Right renal pelvis (tissue), 4 donors: Measurements from ENCODE around the gene KRTAP10-2. TPM values are rescaled to one million over a fixed set of nuclear protein-coding genes. Genes with fewer than 3 reads are reported as not detected.
"Not testable (repeated sequence)": the region's sequence is repeated elsewhere in the genome, so short reads cannot be mapped to it uniquely, and the experiment has no call there.

Experiments
- DNase-seq, 4 donors: peaks; one replicate each; pipeline ENCODE4 v3.0.0-alpha.2; 2013; ENCODE audit warnings: low read depth in 4 of 4, low spot score in 3 of 4, missing footprints in 1 of 4
- polyA plus RNA-seq, 4 donors: library from polyadenylated mRNA; unstranded; fragments of 120-200 nt; gene quantifications; one replicate each; pipeline ENCODE4 v1.2.1, GENCODE V29; 2013; ENCODE audit not compliant: insufficient read length in 4 of 4

The KRTAP10-2 gene
- polyA plus RNA-seq, 4 donors = 0.05 TPM; not detected in 3

DNA sequence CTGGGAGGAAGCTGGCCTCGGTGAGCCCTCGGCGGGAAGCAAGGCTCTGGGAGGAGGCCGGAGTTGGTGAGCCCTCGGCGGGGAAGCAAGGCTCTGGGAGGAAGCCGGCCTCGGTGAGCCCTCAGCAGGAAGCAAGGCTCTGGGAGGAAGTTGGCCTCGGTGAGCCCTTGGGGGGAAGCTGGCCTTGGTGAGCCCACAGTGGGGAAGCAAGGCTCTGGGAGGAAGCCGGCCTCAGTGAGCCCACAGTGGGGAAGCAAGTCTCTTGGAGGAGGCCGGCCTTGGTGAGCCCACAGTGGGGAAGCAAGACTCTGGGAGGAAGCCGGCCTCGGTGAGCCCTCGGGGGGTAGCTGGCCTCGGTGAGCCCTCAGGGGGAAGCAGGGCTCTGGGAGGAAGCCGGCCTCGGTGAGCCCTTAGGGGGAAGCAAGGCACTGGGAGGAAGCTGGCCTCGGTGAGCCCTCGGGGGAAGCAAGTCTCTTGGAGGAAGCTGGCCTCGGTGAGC is 47.4 kb downstream of the KRTAP10-2 start:
- no peak for DNase-seq

DNA sequence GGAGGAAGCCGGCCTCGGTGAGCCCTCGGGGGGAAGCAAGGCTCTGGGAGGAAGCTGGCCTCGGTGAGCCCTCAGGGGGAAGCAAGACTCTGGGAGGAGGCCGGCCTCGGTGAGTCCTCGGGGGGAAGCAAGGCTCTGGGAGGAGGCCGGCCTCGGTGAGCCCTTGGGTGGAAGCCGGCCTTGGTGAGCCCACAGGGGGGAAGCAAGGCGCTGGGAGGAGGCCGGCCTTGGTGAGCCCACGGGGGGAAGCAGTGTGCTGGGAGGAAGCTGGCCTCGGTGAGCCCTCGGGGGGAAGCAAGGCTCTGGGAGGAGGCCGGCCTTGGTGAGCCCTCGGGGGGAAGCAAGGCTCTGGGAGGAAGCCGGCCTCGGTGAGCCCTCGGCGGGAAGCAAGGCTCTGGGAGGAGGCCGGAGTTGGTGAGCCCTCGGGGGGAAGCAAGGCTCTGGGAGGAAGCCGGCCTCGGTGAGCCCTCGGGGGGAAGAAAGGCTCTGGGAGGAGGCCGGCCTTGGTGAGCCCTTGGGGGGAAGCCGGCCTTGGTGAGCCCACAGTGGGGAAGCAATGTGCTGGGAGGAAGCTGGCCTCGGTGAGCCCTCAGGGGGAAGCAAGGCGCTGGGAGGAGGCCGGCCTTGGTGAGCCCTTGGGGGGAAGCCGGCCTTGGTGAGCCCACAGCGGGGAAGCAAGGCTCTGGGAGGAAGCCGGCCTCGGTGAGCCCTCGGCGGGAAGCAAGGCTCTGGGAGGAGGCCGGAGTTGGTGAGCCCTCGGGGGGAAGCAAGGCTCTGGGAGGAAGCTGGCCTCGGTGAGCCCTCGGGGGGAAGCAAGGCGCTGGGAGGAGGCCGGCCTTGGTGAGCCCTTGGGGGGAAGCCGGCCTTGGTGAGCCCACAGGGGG is 48.1 kb downstream of the KRTAP10-2 start:
- DNase-seq = not testable (repeated sequence)

DNA sequence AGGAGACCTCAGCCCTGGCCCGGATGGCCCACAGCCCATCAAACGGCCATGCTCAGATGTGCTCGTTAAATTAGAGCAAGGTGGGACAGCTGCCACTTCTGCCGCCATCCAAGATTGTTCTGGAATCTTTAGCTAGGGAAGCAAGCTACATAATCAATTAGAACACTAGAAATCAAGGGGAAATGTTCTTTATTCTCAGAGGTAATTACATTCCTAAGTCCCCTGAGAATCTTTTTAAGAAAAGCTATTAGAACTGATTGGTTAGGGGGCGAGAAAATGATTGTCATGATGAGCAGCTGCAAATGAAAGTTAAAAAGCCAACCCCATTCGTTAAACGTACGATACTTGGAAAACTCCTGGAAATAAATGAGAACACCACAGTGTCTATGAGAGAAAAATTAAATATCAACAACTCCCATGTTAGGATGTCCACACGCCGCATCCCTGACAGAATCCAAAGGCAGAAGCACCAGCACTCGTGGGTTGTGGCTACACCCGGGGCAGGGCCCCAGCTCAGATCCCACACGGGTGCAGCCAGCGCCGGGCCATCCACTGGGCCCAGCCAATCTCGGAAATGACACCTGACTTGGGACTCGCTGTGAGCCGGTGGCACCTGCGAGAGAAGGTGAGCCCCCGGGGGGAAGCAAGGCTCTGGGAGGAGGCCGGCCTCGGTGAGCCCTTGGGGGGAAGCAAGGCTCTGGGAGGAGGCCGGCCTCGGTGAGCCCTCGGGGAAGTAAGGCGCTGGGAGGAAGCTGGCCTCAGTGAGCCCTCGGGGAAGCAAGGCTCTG is 48.9 kb downstream of the KRTAP10-2 start:
- no peak for DNase-seq

Other genes with a start within 250 kb of the KRTAP10-2 start
- gene CFAP410, start 212.1 kb downstream of the KRTAP10-2 start, polyA plus RNA-seq = 10 to 100 TPM; 20.7 to 36.2 (median 22.2) TPM
- gene TRPM2, start 197.9 kb downstream of the KRTAP10-2 start, polyA plus RNA-seq = 1 to 10 TPM in 1 of 4 donors, under 1 TPM in 3; 0.55 to 1.5 (median 0.77) TPM
- gene LRRC3, start 96.0 kb downstream of the KRTAP10-2 start, polyA plus RNA-seq = 1 to 10 TPM; 4.3 to 5.4 (median 4.9) TPM
- gene KRTAP10-1, start 11.3 kb downstream of the KRTAP10-2 start, polyA plus RNA-seq = not detected
- gene KRTAP10-3, start 7.3 kb upstream of the KRTAP10-2 start, polyA plus RNA-seq = not detected
- gene KRTAP10-4, start 22.2 kb upstream of the KRTAP10-2 start, polyA plus RNA-seq = not detected
- not detected for gene KRTAP10-5, start 29.1 kb upstream of the KRTAP10-2 start, polyA plus RNA-seq
- gene KRTAP10-6, start 41.0 kb upstream of the KRTAP10-2 start, polyA plus RNA-seq = not detected
- not detected for gene KRTAP10-7, start 49.1 kb upstream of the KRTAP10-2 start, polyA plus RNA-seq
- gene KRTAP10-8, start 60.6 kb upstream of the KRTAP10-2 start, polyA plus RNA-seq = not detected
- gene KRTAP10-9, start 75.6 kb upstream of the KRTAP10-2 start, polyA plus RNA-seq = not detected
- gene KRTAP10-10, start 85.9 kb upstream of the KRTAP10-2 start, polyA plus RNA-seq = not detected
- gene KRTAP10-11, start 94.9 kb upstream of the KRTAP10-2 start, polyA plus RNA-seq = not detected
- not detected for gene KRTAP12-4, start 103.2 kb upstream of the KRTAP10-2 start, polyA plus RNA-seq
- gene KRTAP12-3, start 106.4 kb upstream of the KRTAP10-2 start, polyA plus RNA-seq = not detected
- not detected for gene KRTAP12-2, start 115.4 kb upstream of the KRTAP10-2 start, polyA plus RNA-seq
- not detected for gene KRTAP12-1, start 130.7 kb upstream of the KRTAP10-2 start, polyA plus RNA-seq
- gene KRTAP10-12, start 145.7 kb upstream of the KRTAP10-2 start, polyA plus RNA-seq = not detected
- 1 to 10 TPM in 1 of 4 donors, under 1 TPM in 3; 0.60 to 1.2 (median 0.82) TPM for gene TSPEAR, start 160.1 kb upstream of the KRTAP10-2 start, polyA plus RNA-seq